ENCODE measurements around the gene SMIM17. TPM values are rescaled to one million over a fixed set of nuclear protein-coding genes. Genes with fewer than 3 reads are reported as not detected.

The SMIM17 gene
- total and polyA plus RNA-seq, 2 of the 13 experiments (the other 11 are each of a cell fraction or from before 2014, with no cell fraction given) = 0.21 to 0.53 TPM

GRCh38 chr19:56637976-56638555 lies 4.9 kb upstream of the SMIM17 start (continued):
- TF ChIP-seq MZF1 (CRISPR knock-in tag; IDR thresholded peaks at IDR 0.05; ENCODE audit: borderline replicate concordance) (peak; percentile 99), ZNF484 (CRISPR knock-in tag; IDR thresholded peaks at IDR 0.05; ENCODE audit: borderline replicate concordance, low read depth) (peak; percentile 98; the same call in 1 of the 2 replicates), ZNF556 (CRISPR knock-in tag; IDR thresholded peaks at IDR 0.05; ENCODE audit: borderline replicate concordance) (peak; percentile 72; the same call in 1 of the 2 replicates), SP2 (CRISPR knock-in tag; IDR thresholded peaks at IDR 0.05) (peak; percentile 65), CBX5 (CRISPR knock-in tag; IDR thresholded peaks at IDR 0.05; ENCODE audit: borderline replicate concordance) (peak; percentile 99), JDP2 (CRISPR knock-in tag; IDR thresholded peaks at IDR 0.05; ENCODE audit: borderline replicate concordance) (peak; percentile 98), ZNF180 (CRISPR knock-in tag; IDR thresholded peaks at IDR 0.05; ENCODE audit: borderline replicate concordance, low read depth) (peak; percentile 99; the same call in 1 of the 2 replicates), NFRKB (IDR thresholded peaks at IDR 0.05) (no peak), HDAC6 (IDR thresholded peaks at IDR 0.05; ENCODE audit: low read depth, low read length) (no peak), KLF12 (CRISPR knock-in tag; IDR thresholded peaks at IDR 0.05; ENCODE audit: borderline replicate concordance) (peak; percentile 100), SNAI1 (CRISPR knock-in tag; IDR thresholded peaks at IDR 0.05; ENCODE audit: borderline replicate concordance) (peak; percentile 100), DNMT1 (CRISPR knock-in tag; IDR thresholded peaks at IDR 0.05) (peak; percentile 96), ZNF18 (CRISPR knock-in tag; IDR thresholded peaks at IDR 0.05; ENCODE audit: insufficient replicate concordance) (peak; percentile 99), ZNF552 (CRISPR knock-in tag; IDR thresholded peaks at IDR 0.05; ENCODE audit: borderline replicate concordance) (peak; percentile 100)
- TF ChIP-seq, protein P1, sequence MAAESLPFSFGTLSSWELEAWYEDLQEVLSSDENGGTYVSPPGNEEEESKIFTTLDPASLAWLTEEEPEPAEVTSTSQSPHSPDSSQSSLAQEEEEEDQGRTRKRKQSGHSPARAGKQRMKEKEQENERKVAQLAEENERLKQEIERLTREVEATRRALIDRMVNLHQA (CRISPR knock-in tag; IDR thresholded peaks at IDR 0.05) = peak; percentile 94; the same call in 1 of the 2 replicates
- TF ChIP-seq, protein P2, sequence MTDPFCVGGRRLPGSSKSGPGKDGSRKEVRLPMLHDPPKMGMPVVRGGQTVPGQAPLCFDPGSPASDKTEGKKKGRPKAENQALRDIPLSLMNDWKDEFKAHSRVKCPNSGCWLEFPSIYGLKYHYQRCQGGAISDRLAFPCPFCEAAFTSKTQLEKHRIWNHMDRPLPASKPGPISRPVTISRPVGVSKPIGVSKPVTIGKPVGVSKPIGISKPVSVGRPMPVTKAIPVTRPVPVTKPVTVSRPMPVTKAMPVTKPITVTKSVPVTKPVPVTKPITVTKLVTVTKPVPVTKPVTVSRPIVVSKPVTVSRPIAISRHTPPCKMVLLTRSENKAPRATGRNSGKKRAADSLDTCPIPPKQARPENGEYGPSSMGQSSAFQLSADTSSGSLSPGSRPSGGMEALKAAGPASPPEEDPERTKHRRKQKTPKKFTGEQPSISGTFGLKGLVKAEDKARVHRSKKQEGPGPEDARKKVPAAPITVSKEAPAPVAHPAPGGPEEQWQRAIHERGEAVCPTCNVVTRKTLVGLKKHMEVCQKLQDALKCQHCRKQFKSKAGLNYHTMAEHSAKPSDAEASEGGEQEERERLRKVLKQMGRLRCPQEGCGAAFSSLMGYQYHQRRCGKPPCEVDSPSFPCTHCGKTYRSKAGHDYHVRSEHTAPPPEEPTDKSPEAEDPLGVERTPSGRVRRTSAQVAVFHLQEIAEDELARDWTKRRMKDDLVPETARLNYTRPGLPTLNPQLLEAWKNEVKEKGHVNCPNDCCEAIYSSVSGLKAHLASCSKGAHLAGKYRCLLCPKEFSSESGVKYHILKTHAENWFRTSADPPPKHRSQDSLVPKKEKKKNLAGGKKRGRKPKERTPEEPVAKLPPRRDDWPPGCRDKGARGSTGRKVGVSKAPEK (CRISPR knock-in tag; IDR thresholded peaks at IDR 0.05; ENCODE audit: borderline replicate concordance) = peak; percentile 76; the same call in 1 of the 2 replicates
- TF ChIP-seq, protein P3, sequence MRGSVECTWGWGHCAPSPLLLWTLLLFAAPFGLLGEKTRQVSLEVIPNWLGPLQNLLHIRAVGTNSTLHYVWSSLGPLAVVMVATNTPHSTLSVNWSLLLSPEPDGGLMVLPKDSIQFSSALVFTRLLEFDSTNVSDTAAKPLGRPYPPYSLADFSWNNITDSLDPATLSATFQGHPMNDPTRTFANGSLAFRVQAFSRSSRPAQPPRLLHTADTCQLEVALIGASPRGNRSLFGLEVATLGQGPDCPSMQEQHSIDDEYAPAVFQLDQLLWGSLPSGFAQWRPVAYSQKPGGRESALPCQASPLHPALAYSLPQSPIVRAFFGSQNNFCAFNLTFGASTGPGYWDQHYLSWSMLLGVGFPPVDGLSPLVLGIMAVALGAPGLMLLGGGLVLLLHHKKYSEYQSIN (CRISPR knock-in tag; IDR thresholded peaks at IDR 0.05; ENCODE audit: borderline replicate concordance) = peak; percentile 98
- TF ChIP-seq, protein P4, sequence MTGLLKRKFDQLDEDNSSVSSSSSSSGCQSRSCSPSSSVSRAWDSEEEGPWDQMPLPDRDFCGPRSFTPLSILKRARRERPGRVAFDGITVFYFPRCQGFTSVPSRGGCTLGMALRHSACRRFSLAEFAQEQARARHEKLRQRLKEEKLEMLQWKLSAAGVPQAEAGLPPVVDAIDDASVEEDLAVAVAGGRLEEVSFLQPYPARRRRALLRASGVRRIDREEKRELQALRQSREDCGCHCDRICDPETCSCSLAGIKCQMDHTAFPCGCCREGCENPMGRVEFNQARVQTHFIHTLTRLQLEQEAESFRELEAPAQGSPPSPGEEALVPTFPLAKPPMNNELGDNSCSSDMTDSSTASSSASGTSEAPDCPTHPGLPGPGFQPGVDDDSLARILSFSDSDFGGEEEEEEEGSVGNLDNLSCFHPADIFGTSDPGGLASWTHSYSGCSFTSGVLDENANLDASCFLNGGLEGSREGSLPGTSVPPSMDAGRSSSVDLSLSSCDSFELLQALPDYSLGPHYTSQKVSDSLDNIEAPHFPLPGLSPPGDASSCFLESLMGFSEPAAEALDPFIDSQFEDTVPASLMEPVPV (CRISPR knock-in tag; IDR thresholded peaks at IDR 0.05) = peak; percentile 99
- TF ChIP-seq, protein P5, sequence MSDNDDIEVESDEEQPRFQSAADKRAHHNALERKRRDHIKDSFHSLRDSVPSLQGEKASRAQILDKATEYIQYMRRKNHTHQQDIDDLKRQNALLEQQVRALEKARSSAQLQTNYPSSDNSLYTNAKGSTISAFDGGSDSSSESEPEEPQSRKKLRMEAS (IDR thresholded peaks at IDR 0.05) = peak; percentile 71
- TF ChIP-seq, protein P6, sequence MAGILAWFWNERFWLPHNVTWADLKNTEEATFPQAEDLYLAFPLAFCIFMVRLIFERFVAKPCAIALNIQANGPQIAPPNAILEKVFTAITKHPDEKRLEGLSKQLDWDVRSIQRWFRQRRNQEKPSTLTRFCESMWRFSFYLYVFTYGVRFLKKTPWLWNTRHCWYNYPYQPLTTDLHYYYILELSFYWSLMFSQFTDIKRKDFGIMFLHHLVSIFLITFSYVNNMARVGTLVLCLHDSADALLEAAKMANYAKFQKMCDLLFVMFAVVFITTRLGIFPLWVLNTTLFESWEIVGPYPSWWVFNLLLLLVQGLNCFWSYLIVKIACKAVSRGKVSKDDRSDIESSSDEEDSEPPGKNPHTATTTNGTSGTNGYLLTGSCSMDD (CRISPR knock-in tag; IDR thresholded peaks at IDR 0.05) = peak; percentile 99

Measured in HepG2 (cell line).